ENCODE results near the gene ATG4C.

The ATG4C gene

DNA sequence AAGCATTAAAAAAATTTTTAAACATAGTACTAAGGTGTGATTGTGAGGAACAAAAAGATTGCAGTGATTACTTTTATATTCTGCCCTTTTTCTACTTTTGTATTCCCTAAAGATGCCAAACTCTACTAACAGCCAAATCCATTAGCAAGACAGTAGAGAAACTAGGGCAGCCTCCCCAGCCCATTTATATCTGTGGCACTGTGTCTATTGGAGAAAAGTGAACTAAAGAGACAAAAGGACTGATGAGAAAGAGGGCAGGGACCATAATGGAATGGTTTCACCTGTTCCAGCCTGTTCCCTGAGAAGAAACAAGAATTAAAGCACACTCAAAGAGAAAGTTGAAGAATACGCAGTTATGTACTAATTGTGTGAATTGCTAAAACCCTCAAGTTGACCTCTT, 56.6 kb downstream of the ATG4C start:
- Mint-ChIP-seq H3K9me3 (no peaks in the 10 kb centered on the region), H3K36me3 (ENCODE audit: low read depth) (no peaks in the 10 kb centered on the region), H3K27me3 (ENCODE audit: low read depth) (no peaks in the 10 kb centered on the region), H3K4me3 (no peak overlapping the region), H3K27ac (peak overlapping the region; percentile 28 to 75 (median 31)), H3K4me1 (no peaks in the 10 kb centered on the region)
- TF ChIP-seq, protein P1, sequence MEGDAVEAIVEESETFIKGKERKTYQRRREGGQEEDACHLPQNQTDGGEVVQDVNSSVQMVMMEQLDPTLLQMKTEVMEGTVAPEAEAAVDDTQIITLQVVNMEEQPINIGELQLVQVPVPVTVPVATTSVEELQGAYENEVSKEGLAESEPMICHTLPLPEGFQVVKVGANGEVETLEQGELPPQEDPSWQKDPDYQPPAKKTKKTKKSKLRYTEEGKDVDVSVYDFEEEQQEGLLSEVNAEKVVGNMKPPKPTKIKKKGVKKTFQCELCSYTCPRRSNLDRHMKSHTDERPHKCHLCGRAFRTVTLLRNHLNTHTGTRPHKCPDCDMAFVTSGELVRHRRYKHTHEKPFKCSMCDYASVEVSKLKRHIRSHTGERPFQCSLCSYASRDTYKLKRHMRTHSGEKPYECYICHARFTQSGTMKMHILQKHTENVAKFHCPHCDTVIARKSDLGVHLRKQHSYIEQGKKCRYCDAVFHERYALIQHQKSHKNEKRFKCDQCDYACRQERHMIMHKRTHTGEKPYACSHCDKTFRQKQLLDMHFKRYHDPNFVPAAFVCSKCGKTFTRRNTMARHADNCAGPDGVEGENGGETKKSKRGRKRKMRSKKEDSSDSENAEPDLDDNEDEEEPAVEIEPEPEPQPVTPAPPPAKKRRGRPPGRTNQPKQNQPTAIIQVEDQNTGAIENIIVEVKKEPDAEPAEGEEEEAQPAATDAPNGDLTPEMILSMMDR (IDR thresholded peaks at IDR 0.05; ENCODE audit: unreplicated experiment in 3 of 3), result no peak

DNA sequence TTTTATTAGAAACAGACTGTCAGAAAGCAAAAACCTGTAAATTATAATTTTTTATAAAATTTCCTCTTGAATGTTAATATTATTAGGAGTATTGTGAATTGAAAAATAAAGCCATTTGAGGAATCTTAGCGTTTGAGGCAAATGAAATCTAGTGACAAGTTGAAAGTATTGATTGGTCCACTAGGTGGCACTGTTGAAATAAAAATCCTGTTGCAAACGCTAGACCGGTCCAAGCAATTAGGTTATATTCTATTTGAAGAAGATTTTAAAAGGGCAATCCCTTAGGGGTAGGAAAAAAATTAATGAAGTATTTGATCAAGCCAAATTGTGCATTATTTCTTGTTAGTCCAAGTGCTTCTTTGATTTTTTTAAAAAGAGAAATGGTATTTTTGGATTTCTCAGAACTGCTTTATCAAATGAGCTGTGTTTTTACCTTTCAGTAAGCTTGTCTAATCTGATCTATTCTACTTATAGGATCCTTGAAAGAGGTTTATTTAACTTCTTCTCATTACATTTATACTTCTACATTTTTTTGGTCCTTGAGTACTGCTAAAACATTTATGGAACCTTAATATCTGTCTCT, 57.7 kb downstream of the ATG4C start:
- Mint-ChIP-seq H3K36me3 (ENCODE audit: low read depth) (no peaks in the 10 kb centered on the region), H3K27me3 (ENCODE audit: low read depth) (no peaks in the 10 kb centered on the region), H3K4me3 (no peak overlapping the region), H3K4me1 (no peaks in the 10 kb centered on the region), H3K27ac (no peak overlapping the region), H3K9me3 (no peaks in the 10 kb centered on the region)
- TF ChIP-seq, protein P1 (IDR thresholded peaks at IDR 0.05; ENCODE audit: unreplicated experiment in 3 of 3), result peak; percentile 65 to 78 (median 71)

DNA sequence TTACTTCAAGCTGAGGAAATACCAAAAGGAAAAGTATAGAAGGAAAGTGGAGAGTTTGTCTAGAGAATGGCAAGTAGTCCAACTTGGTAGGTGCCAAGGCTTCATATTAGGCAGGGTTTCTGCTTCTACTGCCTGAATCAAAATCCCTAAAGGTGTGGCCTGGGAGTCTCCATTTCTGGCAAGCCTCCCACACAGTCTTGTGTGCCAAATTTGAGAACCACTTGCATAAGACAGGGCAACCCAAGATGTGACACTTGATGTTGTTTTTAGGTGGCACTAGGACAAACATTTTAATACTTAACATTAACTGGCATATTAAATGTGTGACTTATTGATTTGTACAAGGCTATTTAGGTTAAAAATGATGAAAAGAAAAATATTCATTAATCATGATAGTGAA, 60.1 kb downstream of the ATG4C start:
- no peaks in the 10 kb centered on the region for H3K4me1 Mint-ChIP-seq
- H3K9me3 Mint-ChIP-seq, result no peaks in the 10 kb centered on the region
- no peak overlapping the region for H3K4me3 Mint-ChIP-seq
- H3K27ac Mint-ChIP-seq, result no peak overlapping the region
- no peaks in the 10 kb centered on the region for H3K27me3 Mint-ChIP-seq (ENCODE audit: low read depth)
- TF ChIP-seq, protein P1 (IDR thresholded peaks at IDR 0.05; ENCODE audit: unreplicated experiment in 3 of 3), result no peak
- H3K36me3 Mint-ChIP-seq (ENCODE audit: low read depth), result no peaks in the 10 kb centered on the region

DNA sequence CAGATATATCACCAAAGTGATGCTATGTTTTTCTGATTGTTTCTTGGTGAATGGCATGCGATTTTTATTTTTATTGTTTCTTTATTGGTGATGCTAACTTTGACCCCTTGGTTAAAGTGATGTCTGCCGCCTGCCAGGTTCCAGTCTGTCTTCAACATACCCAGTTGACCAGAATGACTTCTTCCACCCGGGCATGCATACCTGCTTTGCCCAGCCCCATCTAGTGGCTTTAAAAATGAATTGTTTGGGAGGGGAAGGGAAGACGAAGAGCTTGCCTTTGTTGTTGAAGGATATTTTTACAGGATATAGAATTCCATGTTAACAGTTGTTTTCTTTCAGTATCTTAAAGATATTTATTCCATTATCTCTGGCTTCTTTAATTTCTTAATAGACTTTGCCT, 65.1 kb downstream of the ATG4C start:
- Mint-ChIP-seq H3K36me3 (ENCODE audit: low read depth) (peaks cover 14% of the 10 kb centered on the region), H3K4me1 (no peaks in the 10 kb centered on the region), H3K27me3 (ENCODE audit: low read depth) (no peaks in the 10 kb centered on the region), H3K27ac (no peak overlapping the region), H3K4me3 (no peak overlapping the region), H3K9me3 (no peaks in the 10 kb centered on the region)
- TF ChIP-seq, protein P1 (IDR thresholded peaks at IDR 0.05; ENCODE audit: unreplicated experiment in 3 of 3), result no peak

DNA sequence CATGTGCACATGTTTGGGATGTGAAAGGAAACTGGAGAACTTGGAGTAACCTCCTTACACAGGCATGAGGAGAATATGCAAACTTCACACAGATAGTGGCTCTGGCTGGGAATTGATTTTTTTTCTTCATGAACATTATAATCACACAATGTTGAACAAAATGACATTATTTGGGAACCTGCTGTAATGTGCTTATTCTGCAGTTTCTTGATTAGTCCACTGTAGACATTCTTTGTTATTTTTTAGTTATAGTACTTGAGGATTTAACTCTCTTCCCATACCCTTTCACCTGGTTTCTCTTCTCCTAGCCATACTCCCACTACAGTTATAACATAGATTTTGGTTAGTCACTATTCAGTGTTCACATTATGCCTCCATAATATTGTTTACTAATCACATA, 68.3 kb downstream of the ATG4C start:
- Mint-ChIP-seq H3K4me3 (no peak overlapping the region), H3K9me3 (no peaks in the 10 kb centered on the region), H3K27me3 (ENCODE audit: low read depth) (no peaks in the 10 kb centered on the region), H3K27ac (no peak overlapping the region), H3K4me1 (no peaks in the 10 kb centered on the region), H3K36me3 (ENCODE audit: low read depth) (peaks cover 26% of the 10 kb centered on the region)
- TF ChIP-seq, protein P1 (IDR thresholded peaks at IDR 0.05; ENCODE audit: unreplicated experiment in 3 of 3), result no peak

DNA sequence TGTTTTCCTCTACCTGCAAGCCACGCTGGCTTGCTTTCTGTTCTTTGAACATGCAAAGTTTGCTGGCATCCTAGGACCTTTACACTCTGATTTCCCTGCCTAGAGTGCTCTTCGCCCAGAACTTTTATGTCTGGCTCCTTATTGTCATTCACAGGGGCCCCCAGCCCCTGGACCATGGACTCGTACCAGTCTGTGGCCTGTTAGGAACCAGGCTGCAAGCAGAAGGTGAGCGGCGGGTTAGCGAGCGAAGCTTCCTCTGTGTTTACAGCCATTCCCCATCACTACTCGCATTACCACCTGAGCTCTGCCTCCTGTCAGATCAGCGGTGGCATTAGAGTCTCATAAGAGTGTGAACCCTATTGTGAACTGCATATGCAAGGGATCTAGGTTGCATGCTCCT, 73.0 kb downstream of the ATG4C start:
- Mint-ChIP-seq H3K36me3 (ENCODE audit: low read depth) (peaks cover 22% of the 10 kb centered on the region), H3K4me1 (no peaks in the 10 kb centered on the region), H3K9me3 (no peaks in the 10 kb centered on the region), H3K27me3 (ENCODE audit: low read depth) (no peaks in the 10 kb centered on the region), H3K4me3 (no peak overlapping the region), H3K27ac (no peak overlapping the region)
- TF ChIP-seq, protein P1 (IDR thresholded peaks at IDR 0.05; ENCODE audit: unreplicated experiment in 3 of 3), result no peak

All from nephron (organoid).